Kidney epithelial cell (primary cell): ENCODE data around the gene IMPDH1. TPM values are rescaled to one million over a fixed set of nuclear protein-coding genes. Genes with fewer than 3 reads are reported as not detected.
A peak's percentile ranks its signal among the peaks of the same experiment; 100 is the strongest.

Experiments used
- DNase-seq: peaks from one replicate; pipeline ENCODE4 v3.0.0-alpha.2; 2010; ENCODE audit warnings: low read depth
- H3K27me3 ChIP-seq: 2 replicates; pipeline ENCODE4 v1.6.0; 2011; ENCODE audit warnings: low read length; ENCODE audit not compliant: control insufficient read depth, insufficient read depth
- H3K36me3 ChIP-seq: 2 replicates; pipeline ENCODE4 v1.5.1; 2011; ENCODE audit warnings: low read length; ENCODE audit not compliant: control insufficient read depth, insufficient read depth
- H3K4me3 ChIP-seq: 2 replicates; pipeline ENCODE4 v1.5.1; 2011; ENCODE audit warnings: low read depth, mild to moderate bottlenecking, control low read depth, low read length
- CTCF ChIP-seq: IDR thresholded peaks from 2 replicates; pipeline ENCODE4 v1.5.1; 2011; ENCODE audit warnings: mild to moderate bottlenecking, moderate library complexity, low read length, control low read depth, inconsistent platforms; ENCODE audit not compliant: insufficient read depth, poor library complexity, severe bottlenecking
- total RNA-seq: library from RNA; depleted of rRNA; stranded (reverse); fragments of >200 nt; gene quantifications from 2 replicates; pipeline ENCODE4 v1.2.3, GENCODE V29; 2015

Gene IMPDH1
- total RNA-seq, 1 donor from 2014 or later: 44.0 TPM

- no peaks in the 10 kb centered on the region for H3K27me3 ChIP-seq
- H3K36me3 ChIP-seq: no peaks in the 10 kb centered on the region
- no peak for DNase-seq
- no peak for TF ChIP-seq CTCF
- H3K4me3 ChIP-seq: no peak overlapping the region
Observed at GRCh38 chr7:128430207-128430606, 20.4 kb upstream of the IMPDH1 start.

GRCh38 chr7:128427289-128427891, 17.6 kb upstream of the IMPDH1 start:
- DNase-seq: no peak

GRCh38 chr7:128425850-128426249, 16.1 kb upstream of the IMPDH1 start:
- DNase-seq: no peak
- no peaks in the 10 kb centered on the region for H3K36me3 ChIP-seq
- H3K4me3 ChIP-seq: no peak overlapping the region
- peak; percentile 97 for TF ChIP-seq CTCF
- H3K27me3 ChIP-seq: no peaks in the 10 kb centered on the region

More at GRCh38 chr7:128427289-128427891, 17.6 kb upstream of the IMPDH1 start:
- H3K27me3 ChIP-seq: no peaks in the 10 kb centered on the region
- no peaks in the 10 kb centered on the region for H3K36me3 ChIP-seq
- peak; percentile 65 for TF ChIP-seq CTCF
- H3K4me3 ChIP-seq: no peak overlapping the region

GRCh38 chr7:128424686-128425275, 15.0 kb upstream of the IMPDH1 start:
- TF ChIP-seq CTCF: no peak
- H3K27me3 ChIP-seq: no peaks in the 10 kb centered on the region
- H3K36me3 ChIP-seq: no peaks in the 10 kb centered on the region
- H3K4me3 ChIP-seq: no peak overlapping the region
- DNase-seq: no peak

- Histone ChIP-seq H3K27me3 (no peaks in the 10 kb centered on the region), H3K4me3 (no peak overlapping the region), H3K36me3 (no peaks in the 10 kb centered on the region)
- no peak for TF ChIP-seq CTCF
- DNase-seq: no peak
Observed at GRCh38 chr7:128422842-128423241, 13.1 kb upstream of the IMPDH1 start.

GRCh38 chr7:128422037-128422436, 12.3 kb upstream of the IMPDH1 start:
- no peak for DNase-seq
- H3K4me3 ChIP-seq: no peak overlapping the region

More at GRCh38 chr7:128422037-128422436, 12.3 kb upstream of the IMPDH1 start:
- H3K27me3 ChIP-seq: no peaks in the 10 kb centered on the region
- no peak for TF ChIP-seq CTCF
- H3K36me3 ChIP-seq: no peaks in the 10 kb centered on the region
